ENCODE data around the gene CD34.

- TF ChIP-seq CTCF (IDR thresholded peaks at IDR 0.05) (no peak), POLR2A (IDR thresholded peaks at IDR 0.05) (no peak), POLR2AphosphoS5 (IDR thresholded peaks at IDR 0.05) (no peak)
Measured at GRCh38 chr1:207856276-207857023, 54.5 kb downstream of the CD34 start.
